Keratinocyte (primary cell): ENCODE data around the gene ISG15.

Experiments
- EZH2 ChIP-seq: IDR thresholded peaks from one replicate; pipeline ENCODE4 v1.6.1; 2012; ENCODE audit warnings: inconsistent platforms, mild to moderate bottlenecking, low read length, moderate library complexity
- TF ChIP-seq, protein P1 (sequence below), 3 experiments: IDR thresholded peaks in 1 of 3; conservative IDR thresholded peaks in 1 of 3; optimal IDR thresholded peaks in 1 of 3; 2 replicates in 2 of 3; 3 replicates in 1 of 3; pipeline versions ENCODE3 to v1.5.1; 2011; ENCODE audit warnings: low read length in 3 of 3, mild to moderate bottlenecking in 3 of 3, moderate library complexity in 2 of 3, control low read depth in 1 of 3, inconsistent platforms in 1 of 3; ENCODE audit not compliant: insufficient read depth in 2 of 3; ENCODE audit errors: extremely low read depth in 1 of 3

DNA sequence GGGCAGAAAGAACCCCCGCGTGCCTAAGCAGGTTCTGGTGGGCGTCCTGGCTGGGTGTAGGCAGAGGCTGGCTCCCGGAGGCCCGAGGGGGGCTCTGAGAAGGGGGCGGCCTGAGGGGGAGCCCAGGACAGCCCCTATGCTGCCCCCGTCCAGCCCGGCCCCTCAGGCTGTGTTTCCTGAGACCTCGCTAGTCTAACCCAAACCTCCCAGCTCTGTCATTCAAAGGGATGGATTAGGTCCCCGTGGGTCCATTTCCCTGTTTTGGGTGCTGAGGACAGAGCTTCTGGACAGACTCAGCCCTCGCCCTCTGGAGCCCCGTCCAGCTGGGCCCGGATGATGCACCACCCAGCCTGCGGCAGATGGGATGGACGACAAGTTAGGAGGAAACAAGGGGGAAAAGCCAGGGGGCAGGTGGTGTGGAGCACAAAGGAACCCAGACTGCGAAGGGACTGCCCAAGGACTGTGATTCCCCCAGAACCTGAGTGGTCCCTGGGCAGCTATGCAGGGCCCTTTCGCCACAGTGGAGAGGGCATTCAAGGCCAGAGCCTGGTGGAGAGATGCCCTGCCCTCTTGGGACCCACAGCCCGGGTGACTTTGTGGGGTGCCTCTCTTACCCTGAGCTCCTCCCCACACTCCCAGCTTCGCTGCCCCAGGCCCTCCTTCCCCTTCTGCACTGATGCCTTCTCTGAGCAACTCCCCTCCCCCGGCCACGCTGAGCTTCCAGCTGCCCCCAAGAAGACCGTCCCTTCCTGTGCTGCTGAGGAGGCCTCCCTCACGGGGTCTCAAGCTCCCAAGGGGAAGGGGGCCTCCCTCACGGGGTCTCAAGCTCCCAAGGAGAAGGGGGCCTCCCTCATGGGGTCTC, 16.2 kb upstream of the ISG15 start:
- TF ChIP-seq, protein P1, sequence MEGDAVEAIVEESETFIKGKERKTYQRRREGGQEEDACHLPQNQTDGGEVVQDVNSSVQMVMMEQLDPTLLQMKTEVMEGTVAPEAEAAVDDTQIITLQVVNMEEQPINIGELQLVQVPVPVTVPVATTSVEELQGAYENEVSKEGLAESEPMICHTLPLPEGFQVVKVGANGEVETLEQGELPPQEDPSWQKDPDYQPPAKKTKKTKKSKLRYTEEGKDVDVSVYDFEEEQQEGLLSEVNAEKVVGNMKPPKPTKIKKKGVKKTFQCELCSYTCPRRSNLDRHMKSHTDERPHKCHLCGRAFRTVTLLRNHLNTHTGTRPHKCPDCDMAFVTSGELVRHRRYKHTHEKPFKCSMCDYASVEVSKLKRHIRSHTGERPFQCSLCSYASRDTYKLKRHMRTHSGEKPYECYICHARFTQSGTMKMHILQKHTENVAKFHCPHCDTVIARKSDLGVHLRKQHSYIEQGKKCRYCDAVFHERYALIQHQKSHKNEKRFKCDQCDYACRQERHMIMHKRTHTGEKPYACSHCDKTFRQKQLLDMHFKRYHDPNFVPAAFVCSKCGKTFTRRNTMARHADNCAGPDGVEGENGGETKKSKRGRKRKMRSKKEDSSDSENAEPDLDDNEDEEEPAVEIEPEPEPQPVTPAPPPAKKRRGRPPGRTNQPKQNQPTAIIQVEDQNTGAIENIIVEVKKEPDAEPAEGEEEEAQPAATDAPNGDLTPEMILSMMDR (optimal IDR thresholded peaks at IDR 0.05 in 1 of 3, IDR thresholded peaks at IDR 0.05 in 1 of 3, conservative IDR thresholded peaks at IDR 0.05 in 1 of 3; ENCODE audit: extremely low read depth in 1 of 3, insufficient read depth in 2 of 3, low read length in 3 of 3), result no peak
- no peak for TF ChIP-seq EZH2
